Left ventricle myocardium inferior (tissue), 1 donor: ENCODE data around the gene SLC6A19. TPM values are rescaled to one million over a fixed set of nuclear protein-coding genes. Genes with fewer than 3 reads are reported as not detected.

ENCODE experiments used
- DNase-seq: peaks from one replicate; pipeline ENCODE4 v3.0.0-alpha.2; 2020
- H3K27ac ChIP-seq: fragments of 200-600 bp; replicated peaks from 2 replicates; pipeline ENCODE4 v1.8.0; 2021
- H3K27me3 ChIP-seq: fragments of 200-600 bp; 2 replicates; pipeline ENCODE4 v1.8.0; 2021; ENCODE audit warnings: low read depth
- H3K36me3 ChIP-seq: fragments of 200-600 bp; 2 replicates; pipeline ENCODE4 v1.8.0; 2021
- H3K4me1 ChIP-seq: fragments of 200-600 bp; 2 replicates; pipeline ENCODE4 v1.8.0; 2021
- H3K4me3 ChIP-seq: fragments of 200-600 bp; 2 replicates; pipeline ENCODE4 v1.8.0; 2021; ENCODE audit warnings: mild to moderate bottlenecking, moderate library complexity
- H3K9me3 ChIP-seq: fragments of 200-600 bp; replicated peaks from 2 replicates; pipeline ENCODE4 v1.8.0; 2021
- CTCF ChIP-seq: fragments of 200-600 bp; IDR thresholded peaks from 2 replicates; pipeline ENCODE4 v1.8.0; 2021; ENCODE audit warnings: antibody characterized with exemption, mild to moderate bottlenecking, borderline replicate concordance
- intact Hi-C: fragments of 100-400 bp; cut with micrococcal nuclease; formaldehyde crosslinking; loops from one replicate; pipeline ENCODE4 v1.11.0; 2022
- total RNA-seq: library from RNA; stranded (reverse); fragmentation: NEBNext Ultra II Directional; extraction: Animal tissue kit (Norgen Biotek cat#: 25700); gene quantifications from one replicate; pipeline ENCODE4 v1.2.1, GENCODE V29; 2021
- donor health status: DM: no; HTN: yes; CAD: no; lungs with severe emphysema.

Gene SLC6A19
- total RNA-seq, 1 donor from 2014 or later: not detected

GRCh38 chr5:1249366-1250280, 48.2 kb downstream of the SLC6A19 start:
- H3K36me3 ChIP-seq: no peaks in the 10 kb centered on the region
- intact Hi-C loops: no loop called here
- H3K27me3 ChIP-seq: peaks cover 86% of the 10 kb centered on the region
- H3K27ac ChIP-seq: no peak overlapping the region
- no peak for DNase-seq
- no peak overlapping the region for H3K4me3 ChIP-seq
- H3K9me3 ChIP-seq: no peaks in the 10 kb centered on the region
- no peak for TF ChIP-seq CTCF
- H3K4me1 ChIP-seq: no peaks in the 10 kb centered on the region

- DNase-seq: no peak
- no peak overlapping the region for H3K4me3 ChIP-seq
- no peak overlapping the region for H3K27ac ChIP-seq
- intact Hi-C loops: no loop called here
- no peaks in the 10 kb centered on the region for H3K36me3 ChIP-seq
- H3K27me3 ChIP-seq: peaks cover 67% of the 10 kb centered on the region
- no peak for TF ChIP-seq CTCF
- H3K9me3 ChIP-seq: no peaks in the 10 kb centered on the region
- no peaks in the 10 kb centered on the region for H3K4me1 ChIP-seq
Measured at GRCh38 chr5:1251678-1252580, 50.5 kb downstream of the SLC6A19 start.

GRCh38 chr5:1252681-1253080, 51.3 kb downstream of the SLC6A19 start:
- Histone ChIP-seq H3K36me3 (no peaks in the 10 kb centered on the region), H3K4me3 (no peak overlapping the region), H3K27me3 (peaks cover 64% of the 10 kb centered on the region), H3K9me3 (no peaks in the 10 kb centered on the region), H3K4me1 (no peaks in the 10 kb centered on the region), H3K27ac (no peak overlapping the region)
- no peak for TF ChIP-seq CTCF
- DNase-seq: no peak
- intact Hi-C loops: no loop called here

- intact Hi-C loops: no loop called here
- no peak for DNase-seq
- Histone ChIP-seq H3K36me3 (no peaks in the 10 kb centered on the region), H3K27me3 (peaks cover 60% of the 10 kb centered on the region), H3K4me1 (no peaks in the 10 kb centered on the region), H3K27ac (no peak overlapping the region), H3K4me3 (no peak overlapping the region), H3K9me3 (no peaks in the 10 kb centered on the region)
- no peak for TF ChIP-seq CTCF
Measured at GRCh38 chr5:1253456-1254105, 52.2 kb downstream of the SLC6A19 start.

GRCh38 chr5:1254196-1254595, 52.8 kb downstream of the SLC6A19 start:
- no peak for DNase-seq
- H3K9me3 ChIP-seq: no peaks in the 10 kb centered on the region
- TF ChIP-seq CTCF: no peak
- H3K27ac ChIP-seq: no peak overlapping the region
- H3K4me1 ChIP-seq: no peaks in the 10 kb centered on the region
- intact Hi-C loops: no loop called here
- H3K36me3 ChIP-seq: no peaks in the 10 kb centered on the region
- H3K27me3 ChIP-seq: peaks cover 53% of the 10 kb centered on the region
- no peak overlapping the region for H3K4me3 ChIP-seq
